DOHH2 (cell line): Measurements from ENCODE around the gene TNN.

Experiments
- CTCF ChIP-seq: fragments of 200-600 bp; sonication (generic); IDR thresholded peaks from one replicate; pipeline ENCODE4 v1.5.1; 2014; ENCODE audit warnings: antibody characterized with exemption, mild to moderate bottlenecking, low read depth, low read length; ENCODE audit not compliant: poor library complexity, severe bottlenecking
- EZH2phosphoT487 ChIP-seq: fragments of 200-600 bp; sonication (generic); IDR thresholded peaks from 2 replicates; pipeline ENCODE4 v1.6.1; 2017; ENCODE audit warnings: borderline replicate concordance, mild to moderate bottlenecking, antibody characterized with exemption, low read length, moderate library complexity, mixed read lengths

GRCh38 chr1:175163702-175164101 is 96.1 kb downstream of the TNN start:
- TF ChIP-seq CTCF: no peak
- TF ChIP-seq EZH2phosphoT487: no peak
